ENCODE results near the gene PABPN1L.

Gene PABPN1L

GRCh38 chr16:88870608-88871348 lies 4.3 kb upstream of the PABPN1L start:
- in situ Hi-C loops (cut with HindIII; ENCODE audit: low sequenced_read_pairs) = no loop called here

- in situ Hi-C loops (cut with HindIII; ENCODE audit: low sequenced_read_pairs) = no loop called here
Measured at GRCh38 chr16:88869673-88869980, 3.2 kb upstream of the PABPN1L start.

- in situ Hi-C loops (cut with HindIII; ENCODE audit: low sequenced_read_pairs) = no loop called here
Measured at GRCh38 chr16:88868974-88869672, 2.7 kb upstream of the PABPN1L start.

- in situ Hi-C loops (cut with HindIII; ENCODE audit: low sequenced_read_pairs) = no loop called here
Measured at GRCh38 chr16:88867581-88868246, 1.3 kb upstream of the PABPN1L start.

- in situ Hi-C loops (cut with HindIII; ENCODE audit: low sequenced_read_pairs) = no loop called here
Measured at GRCh38 chr16:88865742-88866141, 718 bp downstream of the PABPN1L start.

- in situ Hi-C loops (cut with HindIII; ENCODE audit: low sequenced_read_pairs) = no loop called here
Measured at GRCh38 chr16:88865310-88865709, 1.1 kb downstream of the PABPN1L start.

- in situ Hi-C loops (cut with HindIII; ENCODE audit: low sequenced_read_pairs) = no loop called here
Measured at GRCh38 chr16:88864521-88864920, 1.9 kb downstream of the PABPN1L start.

GRCh38 chr16:88864099-88864498 lies 2.4 kb downstream of the PABPN1L start:
- in situ Hi-C loops (cut with HindIII; ENCODE audit: low sequenced_read_pairs) = no loop called here

GRCh38 chr16:88863426-88863825 lies 3.0 kb downstream of the PABPN1L start:
- in situ Hi-C loops (cut with HindIII; ENCODE audit: low sequenced_read_pairs) = no loop called here

- in situ Hi-C loops (cut with HindIII; ENCODE audit: low sequenced_read_pairs) = no loop called here
Measured at GRCh38 chr16:88862968-88863367, 3.5 kb downstream of the PABPN1L start.

- in situ Hi-C loops (cut with HindIII; ENCODE audit: low sequenced_read_pairs) = no loop called here
Measured at GRCh38 chr16:88861359-88861758, 5.1 kb downstream of the PABPN1L start.

- in situ Hi-C loops (cut with HindIII; ENCODE audit: low sequenced_read_pairs) = no loop called here
Measured at GRCh38 chr16:88859381-88860091, 6.9 kb downstream of the PABPN1L start.

- in situ Hi-C loops (cut with HindIII; ENCODE audit: low sequenced_read_pairs) = no loop called here
Measured at GRCh38 chr16:88857728-88858339, 8.6 kb downstream of the PABPN1L start.

GRCh38 chr16:88856828-88857727 lies 9.4 kb downstream of the PABPN1L start, which contains the start of the genes GALNS and TRAPPC2L:
TSS of gene GALNS (minus strand) at chr16:88856947. CDS start at chr16:88856877, 70 bp downstream.
TSS of gene TRAPPC2L (plus strand) at chr16:88857127. CDS start at chr16:88857151, 24 bp downstream.
- in situ Hi-C loops (cut with HindIII; ENCODE audit: low sequenced_read_pairs) = no loop called here

- in situ Hi-C loops (cut with HindIII; ENCODE audit: low sequenced_read_pairs) = no loop called here
Measured at GRCh38 chr16:88856122-88856827, 10.2 kb downstream of the PABPN1L start.

GRCh38 chr16:88855736-88856121 lies 10.7 kb downstream of the PABPN1L start:
- in situ Hi-C loops (cut with HindIII; ENCODE audit: low sequenced_read_pairs) = no loop called here

GRCh38 chr16:88855176-88855575 lies 11.3 kb downstream of the PABPN1L start:
- in situ Hi-C loops (cut with HindIII; ENCODE audit: low sequenced_read_pairs) = no loop called here

- in situ Hi-C loops (cut with HindIII; ENCODE audit: low sequenced_read_pairs) = no loop called here
Measured at GRCh38 chr16:88854306-88855111, 12.0 kb downstream of the PABPN1L start.

All from DLD1 (cell line).